ENCODE measurements around the gene WDFY4.

The WDFY4 gene

GRCh38 chr10:48958598-48959190, 274.0 kb downstream of the WDFY4 start:
- no peak for DNase-seq

DNA sequence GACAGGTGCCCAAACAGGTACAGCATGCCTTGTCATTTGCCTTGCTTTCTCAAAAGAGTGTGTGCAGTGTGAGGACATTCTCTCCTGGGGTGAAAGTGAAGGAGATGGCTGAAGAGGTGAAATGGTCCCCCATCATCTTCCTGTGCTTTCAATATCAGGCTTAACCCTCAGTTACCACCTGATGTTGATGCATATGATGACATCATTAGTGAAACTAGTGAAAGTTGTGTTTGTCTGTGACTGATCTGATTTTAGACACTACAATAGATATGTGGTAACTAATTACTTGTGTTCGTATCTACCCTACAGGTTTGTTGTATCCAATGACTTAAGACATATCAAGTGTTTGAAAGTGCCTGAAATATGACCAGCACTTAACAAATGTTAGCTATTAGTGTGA, 279.4 kb downstream of the WDFY4 start:
- DNase-seq = no peak

DNA sequence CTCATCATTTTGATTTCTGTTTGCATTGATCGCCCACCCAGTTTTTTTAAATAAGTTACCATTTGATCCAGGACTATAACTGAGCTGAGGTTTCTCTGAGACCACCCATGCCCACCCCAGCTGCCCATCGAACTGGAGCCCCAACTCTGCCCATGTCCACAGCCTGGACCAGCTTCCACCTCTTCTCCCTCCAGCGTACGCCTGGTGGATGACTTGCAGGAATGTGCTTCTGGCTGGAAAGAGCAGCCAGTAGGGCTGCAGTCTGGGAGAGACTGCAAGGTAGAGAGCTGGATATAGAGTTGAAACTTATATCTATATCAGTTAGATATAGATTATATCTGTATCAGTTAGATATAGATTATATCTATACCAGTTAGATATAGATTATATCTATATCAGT, 280.8 kb downstream of the WDFY4 start:
- no peak for DNase-seq

- no peak for DNase-seq
Measured at GRCh38 chr10:48968036-48968435, 283.4 kb downstream of the WDFY4 start.

- no peak for DNase-seq
Measured at GRCh38 chr10:48970046-48970445, 285.4 kb downstream of the WDFY4 start.

DNA sequence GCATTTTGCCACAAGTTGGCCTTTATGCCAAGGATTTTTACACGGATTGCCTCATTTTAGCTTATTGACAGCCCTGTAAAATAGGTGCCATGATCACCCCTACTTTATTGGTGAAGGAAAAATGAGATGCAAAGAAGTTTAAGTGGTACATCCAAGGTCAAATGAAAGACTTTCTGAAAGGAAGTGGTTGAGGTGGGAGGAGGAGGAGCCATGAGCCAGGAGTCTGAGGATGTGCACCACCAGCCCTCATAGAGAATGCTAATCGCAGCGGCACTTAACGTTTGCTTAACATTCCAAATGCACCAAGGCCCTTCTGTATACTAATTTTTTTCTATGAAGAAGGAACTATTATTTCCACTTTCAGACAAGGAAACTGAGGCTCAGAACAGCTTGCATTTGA, 286.0 kb downstream of the WDFY4 start:
- DNase-seq = no peak

DNA sequence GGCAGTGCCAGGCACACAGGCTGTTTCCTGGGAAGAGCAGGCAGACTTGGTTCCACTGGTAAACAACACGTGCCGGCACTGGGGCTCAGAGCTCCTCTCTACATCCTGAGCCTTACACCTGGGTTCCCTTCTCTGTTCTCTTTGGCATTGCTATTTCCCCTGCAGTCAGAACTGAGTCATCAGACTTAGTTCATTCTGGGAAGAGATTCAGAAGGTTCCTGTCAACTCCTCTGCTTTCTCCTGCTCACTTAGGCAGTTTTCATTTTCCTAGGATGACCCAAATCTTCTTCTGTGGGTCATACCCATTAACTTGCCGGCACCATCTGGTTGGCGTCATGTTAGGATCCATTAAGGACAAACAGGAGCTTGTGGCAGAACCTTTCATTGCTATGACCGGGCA, 288.4 kb downstream of the WDFY4 start:
- DNase-seq = no peak

GRCh38 chr10:48974510-48975156, 290.0 kb downstream of the WDFY4 start:
- no peak for DNase-seq

GRCh38 chr10:48976196-48976595, 291.5 kb downstream of the WDFY4 start:
- no peak for DNase-seq

- no peak for DNase-seq
Measured at GRCh38 chr10:48978318-48978717, 293.6 kb downstream of the WDFY4 start.

DNA sequence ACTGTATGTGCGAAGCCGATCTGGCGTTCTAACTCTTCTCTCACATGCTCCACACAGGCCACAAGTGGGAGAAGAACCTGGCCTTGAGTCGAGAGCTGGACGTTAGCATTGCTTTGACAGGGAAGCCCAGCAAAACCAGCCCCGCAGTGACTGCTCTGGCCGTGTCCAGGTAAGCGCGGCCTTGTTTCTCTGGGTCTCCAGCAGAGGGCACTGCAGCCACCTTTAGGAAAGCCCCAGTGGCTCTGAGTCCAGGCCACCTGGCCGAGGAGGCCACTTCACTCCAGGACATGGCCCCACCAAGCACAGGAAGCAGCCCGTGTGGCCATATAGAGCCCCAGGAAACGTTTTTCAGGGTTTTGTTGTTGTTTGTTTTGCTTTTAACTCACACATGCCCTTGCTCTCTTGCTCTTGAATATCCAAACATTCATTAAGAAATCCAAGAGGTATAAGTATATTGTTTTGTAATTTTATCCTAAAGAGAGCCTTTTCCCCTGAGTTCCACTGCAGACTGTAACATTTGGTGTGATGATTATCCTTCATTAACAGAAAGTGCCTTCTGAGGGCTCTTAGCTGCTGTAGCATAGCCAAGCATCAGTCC, 296.7 kb downstream of the WDFY4 start:
- no peak for DNase-seq

GRCh38 chr10:48982584-48982983, 297.9 kb downstream of the WDFY4 start:
- DNase-seq = no peak

- DNase-seq = no peak
Measured at GRCh38 chr10:48983648-48984351, 299.1 kb downstream of the WDFY4 start.

DNA sequence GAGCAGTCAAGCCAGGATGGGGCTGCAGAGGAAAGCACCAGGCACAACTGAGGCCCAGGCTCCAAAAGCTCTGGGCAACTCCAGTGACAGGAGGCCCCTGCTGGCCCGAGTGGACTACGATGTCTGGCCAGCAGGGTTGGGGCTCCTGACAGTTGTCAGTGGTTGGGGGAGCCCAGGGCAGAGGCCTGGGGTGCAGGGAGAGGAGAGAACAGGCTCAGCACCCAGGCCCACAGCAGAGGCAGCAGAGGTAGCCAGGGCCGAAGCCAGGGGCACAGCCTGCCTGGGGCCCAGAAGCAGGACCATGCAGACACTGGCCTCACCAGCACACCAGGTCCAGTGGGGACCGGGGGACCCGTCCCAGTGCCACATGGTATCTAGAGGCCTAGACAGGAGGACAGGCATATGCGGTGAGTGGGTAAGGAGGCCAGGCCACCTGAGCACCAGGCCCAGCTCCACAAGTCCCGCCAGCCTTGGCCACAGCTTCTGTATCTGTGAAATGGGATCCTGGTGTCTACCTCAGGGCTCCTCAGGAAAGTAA, 301.0 kb downstream of the WDFY4 start:
- no peak for DNase-seq

DNA sequence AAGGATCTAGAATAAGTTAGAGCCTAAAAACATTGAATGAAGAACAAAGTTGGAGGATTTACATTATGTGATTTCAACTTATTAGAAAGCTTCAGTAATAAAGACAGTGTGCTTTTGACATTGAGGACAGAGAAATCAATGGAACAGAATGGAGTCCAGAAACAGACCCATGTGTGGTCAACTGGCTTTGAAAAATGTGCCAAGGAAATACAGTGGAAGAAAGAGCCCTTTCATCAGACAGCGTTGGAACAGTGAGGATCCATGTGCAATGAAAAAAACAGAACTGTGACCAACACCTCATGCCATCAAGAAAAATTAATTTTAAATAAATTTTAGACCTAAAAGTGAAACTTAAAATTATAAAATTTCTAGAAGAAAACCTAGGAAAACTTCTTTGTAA, 305.6 kb downstream of the WDFY4 start:
- DNase-seq = no peak

GRCh38 chr10:48993627-48994026, 309.0 kb downstream of the WDFY4 start:
- DNase-seq = no peak

DNA sequence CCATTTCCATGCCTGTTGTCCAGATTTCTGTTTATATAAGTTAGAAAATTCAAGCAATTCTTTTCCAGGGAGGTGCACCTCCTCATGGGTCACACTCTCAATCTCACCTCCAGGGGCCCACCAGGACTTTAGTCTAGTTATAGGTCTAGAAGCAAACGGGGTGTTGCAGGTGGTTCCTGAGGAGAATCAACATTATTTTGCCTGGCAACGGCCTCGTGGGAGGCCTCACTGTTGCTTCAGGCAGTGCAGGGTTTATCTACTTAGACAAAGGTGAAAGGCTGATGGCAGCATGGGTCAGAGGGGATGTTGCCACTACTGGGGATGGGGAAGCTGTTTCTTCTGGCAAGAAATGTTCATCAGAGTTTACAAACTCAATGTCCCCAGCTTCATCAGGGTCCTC, 311.7 kb downstream of the WDFY4 start:
- DNase-seq = no peak

- DNase-seq = no peak
Measured at GRCh38 chr10:48999346-48999745, 314.7 kb downstream of the WDFY4 start.

DNA sequence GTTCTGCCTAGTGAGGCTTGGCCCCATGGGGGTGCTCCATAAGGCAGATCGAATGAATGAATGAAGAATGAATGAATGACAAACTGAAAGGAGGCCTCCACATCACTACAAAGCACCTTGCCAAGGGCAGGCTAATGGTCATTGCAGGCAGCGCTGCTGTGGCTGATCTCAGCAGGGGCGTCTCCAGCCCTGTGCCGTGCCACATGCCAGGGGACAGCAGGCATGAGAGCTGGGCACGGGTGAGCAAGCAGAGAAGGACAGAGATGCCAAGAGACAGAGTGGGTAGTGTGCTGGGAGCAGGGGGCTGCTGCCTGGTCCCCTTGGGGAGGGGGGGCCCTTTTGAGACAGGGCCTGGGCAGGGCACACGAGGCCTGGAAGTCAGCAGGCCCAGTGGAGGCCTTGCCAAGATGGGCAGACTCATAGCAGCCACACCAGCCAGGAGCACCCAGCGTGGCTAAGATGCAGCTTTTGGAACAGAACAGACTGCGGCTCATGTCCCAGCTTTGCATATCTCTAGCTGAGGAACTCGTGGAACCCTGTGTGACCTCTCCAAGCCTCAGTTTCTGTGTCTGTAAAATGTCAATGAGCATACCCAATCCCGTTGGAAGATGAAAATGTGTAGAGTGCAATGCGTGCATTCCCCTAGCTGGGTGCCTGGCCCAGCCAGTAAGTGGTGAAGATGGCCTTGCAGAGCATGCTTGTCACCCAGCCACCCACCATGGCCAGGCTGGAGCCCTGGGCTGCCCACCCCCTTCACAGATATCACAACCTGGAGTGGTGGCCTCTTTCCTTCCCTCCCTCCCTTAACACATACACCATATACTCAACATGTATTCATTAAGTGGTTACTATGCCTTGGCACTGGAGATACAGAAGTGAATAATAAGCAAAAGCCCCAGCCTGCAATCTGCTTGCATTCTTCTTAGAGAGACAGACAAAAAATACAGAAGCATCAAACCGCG, 316.0 kb downstream of the WDFY4 start:
- DNase-seq = no peak

DNA sequence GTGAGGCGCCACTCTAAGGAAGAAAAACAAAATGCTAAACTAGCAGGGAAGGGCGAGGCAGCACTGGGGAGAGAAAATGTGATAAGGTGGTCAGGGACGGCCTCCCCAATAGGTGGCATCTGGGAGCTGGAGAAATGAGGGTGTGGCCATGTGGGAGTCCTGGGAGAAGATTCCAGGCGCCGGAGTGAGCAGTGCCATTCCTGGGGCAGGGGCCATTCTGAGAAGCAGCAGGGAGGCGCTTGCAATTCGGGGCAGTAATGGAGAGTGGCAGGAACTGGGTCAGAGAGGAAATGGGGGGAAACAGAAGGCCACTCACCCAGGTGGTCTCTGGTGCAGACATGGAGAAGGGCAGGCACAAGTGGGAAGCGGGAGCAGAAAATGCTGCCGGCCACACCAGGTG, 316.7 kb downstream of the WDFY4 start:
- DNase-seq = no peak

DNA sequence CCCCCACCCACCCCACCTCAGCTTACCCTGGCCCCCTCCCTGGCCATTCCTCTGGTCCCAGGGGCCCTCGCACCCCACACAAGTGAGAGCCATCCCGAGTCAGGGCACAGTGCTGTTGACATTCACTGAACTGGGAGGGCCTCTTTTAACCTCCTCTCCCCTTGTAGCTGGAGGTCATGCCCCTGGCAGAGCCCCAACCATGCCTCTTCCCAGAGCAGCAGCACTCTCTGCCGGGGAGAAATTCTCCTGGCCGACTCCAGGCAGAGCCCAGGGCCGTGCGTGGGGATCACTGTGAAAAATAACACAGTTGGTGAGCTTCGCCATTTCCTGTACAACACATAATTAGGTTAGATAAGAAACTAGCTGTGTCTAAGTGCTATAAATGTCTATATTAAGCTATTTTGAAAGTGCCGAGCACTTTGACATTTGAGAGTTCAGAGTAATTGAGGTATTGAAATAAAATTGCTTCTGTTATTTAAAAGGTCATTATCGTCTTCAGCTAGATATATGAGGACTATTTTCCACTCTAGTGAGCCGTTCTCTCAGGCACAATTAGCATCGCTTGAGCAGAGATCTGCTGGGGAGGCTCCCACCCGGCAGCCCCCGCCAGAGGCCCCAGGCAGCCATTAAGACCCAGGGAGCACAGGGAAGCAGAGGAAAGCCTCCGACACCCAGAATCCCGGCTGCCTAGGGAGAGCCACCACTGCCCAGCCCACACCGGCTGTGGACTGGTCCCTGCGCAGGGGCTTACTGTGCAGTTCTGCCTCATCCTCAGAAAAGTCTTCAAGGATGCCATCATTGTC, 317.4 kb downstream of the WDFY4 start:
- no peak for DNase-seq

- DNase-seq = no peak
Measured at GRCh38 chr10:49005270-49005669, 320.6 kb downstream of the WDFY4 start.
